SK-N-SH treated with all-trans-retinoic acid at 6 μM for 48 hours (cell line): Measurements from ENCODE around the gene MCUB.

Experiments
- ARNTL ChIP-seq: fragments of 450-650 bp; formaldehyde crosslinking; IDR thresholded peaks from 2 replicates; pipeline ENCODE4 v1.5.0; 2020; ENCODE audit warnings: low read depth, mild to moderate bottlenecking, moderate library complexity, borderline replicate concordance
- CSDC2 ChIP-seq: fragments of 250-450 bp; sonication (Bioruptor Pico); IDR thresholded peaks from 2 replicates; pipeline ENCODE4 v1.5.0; 2020; ENCODE audit warnings: mild to moderate bottlenecking, moderate library complexity
- ESRRG ChIP-seq: fragments of 250-450 bp; sonication (Bioruptor Pico); IDR thresholded peaks from 2 replicates; pipeline ENCODE4 v1.6.1; 2021; ENCODE audit warnings: mild to moderate bottlenecking
- GLIS3 ChIP-seq: fragments of 250-450 bp; sonication (Bioruptor Pico); IDR thresholded peaks from 2 replicates; pipeline ENCODE4 v1.5.0; 2020; ENCODE audit warnings: mild to moderate bottlenecking, moderate library complexity
- ISL1 ChIP-seq: fragments of 250-450 bp; sonication (Bioruptor Pico); IDR thresholded peaks from 2 replicates; pipeline ENCODE4 v2.1.2; 2022; ENCODE audit warnings: mild to moderate bottlenecking, moderate library complexity
- OSR1 ChIP-seq: fragments of 250-450 bp; sonication (Bioruptor Pico); IDR thresholded peaks from 2 replicates; pipeline ENCODE4 v1.8.0; 2022; ENCODE audit warnings: moderate library complexity, mild to moderate bottlenecking, inconsistent platforms
- RARB ChIP-seq: fragments of 250-450 bp; sonication (Bioruptor Pico); IDR thresholded peaks from 2 replicates; pipeline ENCODE4 v1.8.0; 2021; ENCODE audit warnings: mild to moderate bottlenecking, moderate library complexity
- TCF4 ChIP-seq: fragments of 250-450 bp; sonication (Bioruptor Pico); IDR thresholded peaks from 2 replicates; pipeline ENCODE4 v1.8.0; 2021; ENCODE audit warnings: mild to moderate bottlenecking, moderate library complexity, borderline replicate concordance
- ZC3H10 ChIP-seq: fragments of 250-450 bp; sonication (Bioruptor Pico); IDR thresholded peaks from 2 replicates; pipeline ENCODE4 v1.5.1; 2021; ENCODE audit warnings: mild to moderate bottlenecking, moderate library complexity
- ZFP3 ChIP-seq: fragments of 250-450 bp; sonication (Bioruptor Pico); IDR thresholded peaks from 2 replicates; pipeline ENCODE4 v1.5.0; 2020; ENCODE audit warnings: mild to moderate bottlenecking, moderate library complexity
- TF ChIP-seq, protein P1 (sequence below): fragments of 250-450 bp; sonication (Bioruptor Pico); IDR thresholded peaks from 2 replicates; pipeline ENCODE4 v1.8.0; 2020; ENCODE audit warnings: mild to moderate bottlenecking, moderate library complexity, borderline replicate concordance
- TF ChIP-seq, protein P2 (sequence below): fragments of 250-450 bp; sonication (Bioruptor Pico); IDR thresholded peaks from 2 replicates; pipeline ENCODE4 v1.5.0; 2020; ENCODE audit warnings: mild to moderate bottlenecking, moderate library complexity

DNA sequence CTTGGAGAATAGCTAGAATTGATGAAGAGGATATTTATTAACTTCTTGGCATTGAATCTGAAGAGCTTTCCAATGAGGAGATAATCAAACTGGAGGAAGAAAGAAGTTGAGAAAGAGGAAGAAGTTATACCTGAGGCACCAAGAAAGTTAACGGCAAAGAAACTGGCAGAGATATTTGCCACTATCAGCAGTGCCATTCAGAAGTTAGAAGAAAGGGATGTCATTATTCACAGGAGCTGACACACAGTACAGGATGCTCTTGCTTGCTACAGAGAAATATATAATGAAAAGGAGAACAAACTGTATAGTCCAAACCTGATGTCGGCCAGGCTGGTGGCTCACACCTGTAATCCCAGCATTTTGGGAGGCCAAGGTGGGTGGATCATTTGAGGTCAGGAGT lies 64.5 kb downstream of the MCUB start:
- no peak for TF ChIP-seq RARB
- no peak for TF ChIP-seq TCF4 (CRISPR knock-in tag)
- no peak for TF ChIP-seq ARNTL (CRISPR knock-in tag)
- TF ChIP-seq ZC3H10 (CRISPR knock-in tag): no peak
- no peak for TF ChIP-seq CSDC2
- TF ChIP-seq, protein P1, sequence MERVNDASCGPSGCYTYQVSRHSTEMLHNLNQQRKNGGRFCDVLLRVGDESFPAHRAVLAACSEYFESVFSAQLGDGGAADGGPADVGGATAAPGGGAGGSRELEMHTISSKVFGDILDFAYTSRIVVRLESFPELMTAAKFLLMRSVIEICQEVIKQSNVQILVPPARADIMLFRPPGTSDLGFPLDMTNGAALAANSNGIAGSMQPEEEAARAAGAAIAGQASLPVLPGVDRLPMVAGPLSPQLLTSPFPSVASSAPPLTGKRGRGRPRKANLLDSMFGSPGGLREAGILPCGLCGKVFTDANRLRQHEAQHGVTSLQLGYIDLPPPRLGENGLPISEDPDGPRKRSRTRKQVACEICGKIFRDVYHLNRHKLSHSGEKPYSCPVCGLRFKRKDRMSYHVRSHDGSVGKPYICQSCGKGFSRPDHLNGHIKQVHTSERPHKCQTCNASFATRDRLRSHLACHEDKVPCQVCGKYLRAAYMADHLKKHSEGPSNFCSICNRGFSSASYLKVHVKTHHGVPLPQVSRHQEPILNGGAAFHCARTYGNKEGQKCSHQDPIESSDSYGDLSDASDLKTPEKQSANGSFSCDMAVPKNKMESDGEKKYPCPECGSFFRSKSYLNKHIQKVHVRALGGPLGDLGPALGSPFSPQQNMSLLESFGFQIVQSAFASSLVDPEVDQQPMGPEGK (CRISPR knock-in tag): no peak
- TF ChIP-seq, protein P2, sequence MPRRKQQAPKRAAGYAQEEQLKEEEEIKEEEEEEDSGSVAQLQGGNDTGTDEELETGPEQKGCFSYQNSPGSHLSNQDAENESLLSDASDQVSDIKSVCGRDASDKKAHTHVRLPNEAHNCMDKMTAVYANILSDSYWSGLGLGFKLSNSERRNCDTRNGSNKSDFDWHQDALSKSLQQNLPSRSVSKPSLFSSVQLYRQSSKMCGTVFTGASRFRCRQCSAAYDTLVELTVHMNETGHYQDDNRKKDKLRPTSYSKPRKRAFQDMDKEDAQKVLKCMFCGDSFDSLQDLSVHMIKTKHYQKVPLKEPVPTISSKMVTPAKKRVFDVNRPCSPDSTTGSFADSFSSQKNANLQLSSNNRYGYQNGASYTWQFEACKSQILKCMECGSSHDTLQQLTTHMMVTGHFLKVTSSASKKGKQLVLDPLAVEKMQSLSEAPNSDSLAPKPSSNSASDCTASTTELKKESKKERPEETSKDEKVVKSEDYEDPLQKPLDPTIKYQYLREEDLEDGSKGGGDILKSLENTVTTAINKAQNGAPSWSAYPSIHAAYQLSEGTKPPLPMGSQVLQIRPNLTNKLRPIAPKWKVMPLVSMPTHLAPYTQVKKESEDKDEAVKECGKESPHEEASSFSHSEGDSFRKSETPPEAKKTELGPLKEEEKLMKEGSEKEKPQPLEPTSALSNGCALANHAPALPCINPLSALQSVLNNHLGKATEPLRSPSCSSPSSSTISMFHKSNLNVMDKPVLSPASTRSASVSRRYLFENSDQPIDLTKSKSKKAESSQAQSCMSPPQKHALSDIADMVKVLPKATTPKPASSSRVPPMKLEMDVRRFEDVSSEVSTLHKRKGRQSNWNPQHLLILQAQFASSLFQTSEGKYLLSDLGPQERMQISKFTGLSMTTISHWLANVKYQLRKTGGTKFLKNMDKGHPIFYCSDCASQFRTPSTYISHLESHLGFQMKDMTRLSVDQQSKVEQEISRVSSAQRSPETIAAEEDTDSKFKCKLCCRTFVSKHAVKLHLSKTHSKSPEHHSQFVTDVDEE (CRISPR knock-in tag): no peak
- TF ChIP-seq ZFP3 (CRISPR knock-in tag): no peak
- TF ChIP-seq GLIS3 (CRISPR knock-in tag): no peak
- no peak for TF ChIP-seq OSR1 (CRISPR knock-in tag)
- TF ChIP-seq ESRRG (CRISPR knock-in tag): no peak
- no peak for TF ChIP-seq ISL1 (CRISPR knock-in tag)
